Gastroesophageal sphincter (tissue), 3 donors: ENCODE measurements around the gene CFAP251.

Source experiments
- CTCF ChIP-seq, 4 experiments: fragments of 200-600 bp in 2 of 4; fragments of 450-650 bp in 2 of 4; sonication (generic) in 1 of 4; IDR thresholded peaks; one replicate each; pipeline ENCODE4 v1.5.1; 2017 to 2019; ENCODE audit warnings: antibody characterized with exemption in 4 of 4, mild to moderate bottlenecking in 2 of 4, moderate library complexity in 2 of 4
- EP300 ChIP-seq: sonication (generic); formaldehyde crosslinking; IDR thresholded peaks from one replicate; pipeline ENCODE4 v1.6.1; 2017; ENCODE audit warnings: antibody characterized with exemption, mild to moderate bottlenecking
- POLR2A ChIP-seq, 2 donors: fragments of 450-650 bp; IDR thresholded peaks; one replicate each; pipeline ENCODE4 v1.6.1; 2017; ENCODE audit warnings: antibody characterized with exemption in 2 of 2, mild to moderate bottlenecking in 2 of 2, moderate library complexity in 1 of 2
- POLR2AphosphoS5 ChIP-seq: sonication (generic); formaldehyde crosslinking; IDR thresholded peaks from one replicate; pipeline ENCODE4 v1.6.1; 2017; ENCODE audit warnings: antibody characterized with exemption

- no peak for TF ChIP-seq CTCF (IDR thresholded peaks at IDR 0.05)
- no peak for TF ChIP-seq EP300
- no peak for TF ChIP-seq POLR2A (IDR thresholded peaks at IDR 0.05)
- TF ChIP-seq POLR2AphosphoS5, result no peak
Observed at GRCh38 chr12:122028165-122028904, 109.9 kb downstream of the CFAP251 start.
